ENCODE results near the gene EML1. TPM values are rescaled to one million over a fixed set of nuclear protein-coding genes. Genes with fewer than 3 reads are reported as not detected.

EML1 gene
- total RNA-seq, 4 donors from 2014 or later = 92.3 to 131 (median 119) TPM

DNA sequence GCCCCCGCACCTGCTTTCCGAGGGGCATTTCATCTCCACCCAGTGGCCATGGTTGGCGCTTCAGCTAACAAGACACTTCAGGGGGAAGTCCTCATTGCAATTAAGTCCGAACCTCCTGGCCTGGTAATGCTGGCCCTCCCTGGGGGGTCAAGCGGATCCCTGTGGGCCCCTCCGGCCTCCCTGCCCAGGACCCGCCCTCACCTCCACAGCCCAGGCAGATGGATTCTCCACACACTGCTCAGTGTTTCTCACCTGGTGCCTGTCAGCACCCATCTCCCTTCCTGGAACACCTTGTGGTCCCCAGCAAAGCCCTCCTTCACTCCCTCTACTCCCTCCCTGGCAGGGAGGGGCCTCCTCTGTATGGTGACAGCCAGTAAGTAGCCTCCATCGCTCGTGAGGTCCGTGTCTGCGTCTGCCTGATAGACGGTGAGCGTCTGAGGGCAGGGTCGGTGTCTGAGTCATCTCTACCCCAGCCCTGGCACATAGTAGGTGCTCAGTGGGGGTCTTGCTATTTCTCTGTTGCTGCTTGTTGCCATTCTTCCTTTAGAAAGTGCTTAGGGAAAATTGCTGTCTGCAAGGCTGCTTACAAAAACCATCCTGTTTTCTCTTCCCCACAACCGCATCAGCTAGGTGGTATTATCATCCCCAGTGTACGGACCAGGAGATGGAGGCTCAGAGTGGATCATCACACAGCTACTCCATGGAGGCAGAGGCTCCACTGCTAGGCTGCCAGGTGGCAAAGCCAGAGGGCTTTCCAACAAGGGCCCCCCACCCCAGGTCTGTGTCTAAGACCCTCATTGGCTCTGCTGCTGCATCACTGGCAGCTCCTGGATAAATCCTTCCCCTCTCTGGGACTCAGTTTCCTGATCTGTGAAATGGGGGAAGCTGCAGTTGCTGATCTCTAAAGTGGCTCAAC, 39.7 kb upstream of the EML1 start:
- peak overlapping the region; percentile 82 to 87 (median 84) for H3K27ac ChIP-seq (replicated peaks in 1 of 4)

DNA sequence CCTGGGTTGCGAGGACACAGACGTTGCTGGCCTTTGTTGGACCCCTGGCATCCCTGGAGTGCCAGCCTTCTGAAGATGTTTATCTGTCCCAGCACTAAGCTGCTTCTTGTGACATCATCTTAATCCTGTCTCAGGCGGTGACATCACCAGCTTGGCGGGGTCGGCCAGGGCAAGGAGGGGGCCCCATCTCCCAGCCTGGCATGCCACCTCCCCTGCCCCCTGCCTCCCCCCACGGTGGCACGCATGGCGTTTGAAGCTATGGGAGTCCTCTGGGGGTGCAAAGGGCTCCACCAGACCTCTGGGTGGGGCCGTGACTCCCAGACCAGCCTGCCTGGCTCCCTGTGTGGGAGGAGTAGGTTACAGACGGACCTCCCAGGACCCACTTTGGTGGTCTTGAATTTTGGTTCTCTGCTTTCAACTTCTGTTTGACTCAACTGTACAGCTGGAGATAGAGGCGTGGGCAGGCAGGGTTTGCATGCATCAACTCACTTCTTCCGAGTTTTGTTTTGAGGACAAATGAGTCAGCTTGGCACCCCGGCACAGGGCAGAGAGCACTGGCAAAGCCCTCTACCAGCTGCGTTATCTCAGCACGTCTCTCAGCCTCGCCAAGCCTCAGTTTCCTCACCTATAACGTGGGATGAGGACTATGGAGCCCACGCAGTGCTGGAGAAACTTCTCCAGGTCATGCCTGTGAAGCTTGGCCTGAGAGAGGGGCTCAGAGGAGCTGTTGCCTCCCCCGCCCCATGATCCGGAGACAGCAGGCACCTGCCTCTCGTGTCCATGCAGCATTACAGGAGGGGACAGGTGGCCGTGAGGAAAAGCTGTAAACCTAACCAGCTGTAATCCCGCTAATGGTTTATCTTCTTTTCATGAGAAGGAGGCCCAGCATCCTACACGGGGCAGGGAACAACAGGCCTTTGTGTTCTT, 38.8 kb upstream of the EML1 start:
- Histone ChIP-seq H3K4me3 (no peak overlapping the region), H3K4me1 (peaks cover 80 to 99% (median 93%) of the 10 kb centered on the region in 4 donors), H3K9me3 (no peaks in the 10 kb centered on the region), H3K27ac (replicated peaks in 1 of 4) (peak overlapping the region; percentile 82 to 87 (median 84)), H3K27me3 (no peaks in the 10 kb centered on the region), H3K36me3 (no peaks in the 10 kb centered on the region)
- TF ChIP-seq POLR2A (IDR thresholded peaks at IDR 0.05; ENCODE audit: low read depth) = no peak
- TF ChIP-seq EP300 (IDR thresholded peaks at IDR 0.05) = no peak
- TF ChIP-seq, protein P1, sequence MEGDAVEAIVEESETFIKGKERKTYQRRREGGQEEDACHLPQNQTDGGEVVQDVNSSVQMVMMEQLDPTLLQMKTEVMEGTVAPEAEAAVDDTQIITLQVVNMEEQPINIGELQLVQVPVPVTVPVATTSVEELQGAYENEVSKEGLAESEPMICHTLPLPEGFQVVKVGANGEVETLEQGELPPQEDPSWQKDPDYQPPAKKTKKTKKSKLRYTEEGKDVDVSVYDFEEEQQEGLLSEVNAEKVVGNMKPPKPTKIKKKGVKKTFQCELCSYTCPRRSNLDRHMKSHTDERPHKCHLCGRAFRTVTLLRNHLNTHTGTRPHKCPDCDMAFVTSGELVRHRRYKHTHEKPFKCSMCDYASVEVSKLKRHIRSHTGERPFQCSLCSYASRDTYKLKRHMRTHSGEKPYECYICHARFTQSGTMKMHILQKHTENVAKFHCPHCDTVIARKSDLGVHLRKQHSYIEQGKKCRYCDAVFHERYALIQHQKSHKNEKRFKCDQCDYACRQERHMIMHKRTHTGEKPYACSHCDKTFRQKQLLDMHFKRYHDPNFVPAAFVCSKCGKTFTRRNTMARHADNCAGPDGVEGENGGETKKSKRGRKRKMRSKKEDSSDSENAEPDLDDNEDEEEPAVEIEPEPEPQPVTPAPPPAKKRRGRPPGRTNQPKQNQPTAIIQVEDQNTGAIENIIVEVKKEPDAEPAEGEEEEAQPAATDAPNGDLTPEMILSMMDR (IDR thresholded peaks at IDR 0.05) = no peak
- peak in 1 of 2 donors; percentile 42 for TF ChIP-seq POLR2AphosphoS5 (IDR thresholded peaks at IDR 0.05)
- intact Hi-C loops (cut with DNase I) = no loop called here
- WGBS = 73% methylated on average over 11 of the region's 24 CpGs
- DNase-seq (ENCODE audit: extremely low spot score) = no peak

More for the DNA sequence above, 39.7 kb upstream of the EML1 start:
- H3K9me3 ChIP-seq = no peaks in the 10 kb centered on the region
- intact Hi-C loops (cut with DNase I) = no loop called here
- DNase-seq (ENCODE audit: extremely low spot score) = no peak
- H3K27me3 ChIP-seq = no peaks in the 10 kb centered on the region
- H3K4me3 ChIP-seq = no peak overlapping the region
- no peak for TF ChIP-seq POLR2A (IDR thresholded peaks at IDR 0.05; ENCODE audit: low read depth)
- no peak for TF ChIP-seq EP300 (IDR thresholded peaks at IDR 0.05)
- no peak for TF ChIP-seq POLR2AphosphoS5 (IDR thresholded peaks at IDR 0.05)
- TF ChIP-seq, protein P1 (IDR thresholded peaks at IDR 0.05) = no peak
- peaks cover 78 to 99% (median 92%) of the 10 kb centered on the region in 4 donors for H3K4me1 ChIP-seq
- 64% methylated on average over 15 of the region's 16 CpGs for WGBS
- H3K36me3 ChIP-seq = no peaks in the 10 kb centered on the region

DNA sequence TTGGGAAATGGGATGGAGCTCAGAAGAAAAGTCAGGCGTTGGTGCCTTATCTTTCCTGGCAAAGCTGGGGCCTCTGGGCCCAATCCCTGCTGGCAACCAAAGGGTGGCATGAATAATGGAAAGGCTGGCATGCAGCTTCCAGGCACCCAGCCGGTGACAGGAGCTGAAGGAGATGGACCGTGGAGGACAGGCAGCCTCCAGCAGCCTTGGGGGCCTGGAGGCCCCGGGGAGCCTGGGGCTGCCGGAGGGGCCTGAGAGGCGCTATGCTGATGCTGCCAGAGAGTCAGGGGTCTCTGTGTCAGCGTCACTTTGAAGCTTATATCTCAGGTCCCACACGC, 38.2 kb upstream of the EML1 start:
- 79% methylated on average over 7 of the region's 8 CpGs for WGBS
- peaks cover 74 to 99% (median 92%) of the 10 kb centered on the region in 4 donors for H3K4me1 ChIP-seq
- DNase-seq (ENCODE audit: extremely low spot score) = no peak
- H3K9me3 ChIP-seq = no peaks in the 10 kb centered on the region
- H3K36me3 ChIP-seq = no peaks in the 10 kb centered on the region
- no peaks in the 10 kb centered on the region for H3K27me3 ChIP-seq
- no peak overlapping the region for H3K4me3 ChIP-seq
- TF ChIP-seq POLR2A (IDR thresholded peaks at IDR 0.05; ENCODE audit: low read depth) (no peak), EP300 (IDR thresholded peaks at IDR 0.05) (no peak), POLR2AphosphoS5 (IDR thresholded peaks at IDR 0.05) (no peak)
- TF ChIP-seq, protein P1 (IDR thresholded peaks at IDR 0.05) = no peak
- H3K27ac ChIP-seq (replicated peaks in 1 of 4) = peak overlapping the region; percentile 82 to 87 (median 84)
- intact Hi-C loops (cut with DNase I) = no loop called here

DNA sequence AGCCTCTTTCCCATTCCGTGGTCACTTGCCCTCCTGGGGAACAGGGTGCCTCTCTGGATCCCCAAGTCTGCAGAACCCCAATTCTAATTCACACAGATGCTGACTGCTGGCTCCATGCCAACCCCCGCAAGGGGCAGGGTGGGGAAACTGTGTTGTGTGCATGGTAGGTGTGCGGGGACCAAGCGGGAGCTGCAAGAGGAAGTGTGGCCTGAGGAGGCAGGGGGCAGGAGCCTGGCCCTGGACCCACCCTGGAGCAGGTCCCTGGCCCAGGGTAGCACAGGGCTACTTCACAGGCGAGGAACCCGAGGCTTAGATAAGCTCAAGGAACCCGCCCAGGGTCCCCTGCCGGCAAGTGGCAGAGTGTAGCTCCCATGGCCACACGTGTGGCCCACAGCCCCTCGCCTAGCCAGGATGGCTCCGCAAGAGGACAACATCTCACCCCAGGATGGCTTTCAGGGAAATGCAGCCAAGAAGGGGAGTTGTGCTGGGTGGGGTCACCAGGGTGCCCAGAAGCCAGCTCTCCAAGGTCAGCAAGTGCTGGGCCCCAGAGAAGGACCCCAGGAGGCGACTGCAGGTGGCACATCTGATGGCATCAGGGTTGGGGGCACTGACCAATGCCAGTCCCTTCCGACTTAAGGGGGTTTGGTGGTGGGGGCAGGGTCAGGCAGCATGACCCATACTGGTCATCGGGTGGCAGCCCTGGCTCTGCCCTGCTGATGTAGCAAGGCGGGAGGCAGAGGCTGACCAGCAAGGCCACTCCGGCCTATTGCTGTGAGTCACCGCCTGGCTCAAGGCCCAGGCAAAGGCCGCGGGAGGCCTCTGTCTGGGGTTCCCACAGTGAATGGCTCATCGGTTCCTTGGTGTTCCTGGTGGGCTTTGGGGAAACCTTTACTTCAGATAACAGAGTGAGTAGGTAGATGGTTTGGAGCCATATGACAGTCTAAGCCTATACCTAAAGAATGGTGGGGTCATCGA, 37.3 kb upstream of the EML1 start:
- no peaks in the 10 kb centered on the region for H3K36me3 ChIP-seq
- 40% methylated on average over 12 of the region's 21 CpGs for WGBS
- intact Hi-C loops (cut with DNase I) = no loop called here
- DNase-seq (ENCODE audit: extremely low spot score) = no peak
- peak; percentile 64 to 67 for TF ChIP-seq POLR2AphosphoS5 (IDR thresholded peaks at IDR 0.05)
- TF ChIP-seq, protein P1 (IDR thresholded peaks at IDR 0.05) = no peak
- H3K4me3 ChIP-seq = no peak overlapping the region
- no peaks in the 10 kb centered on the region for H3K9me3 ChIP-seq
- H3K27me3 ChIP-seq = no peaks in the 10 kb centered on the region
- H3K4me1 ChIP-seq = peaks cover 66 to 99% (median 91%) of the 10 kb centered on the region in 4 donors
- peak overlapping the region; percentile 82 to 87 (median 84) for H3K27ac ChIP-seq (replicated peaks in 1 of 4)

Measured in esophagus muscularis mucosa (tissue), 4 donors.